Fibroblast of lung (primary cell): Measurements from ENCODE around the gene AKAP13. TPM values are rescaled to one million over a fixed set of nuclear protein-coding genes. Genes with fewer than 3 reads are reported as not detected.

Source experiments
- DNase-seq, 2 donors: peaks; one replicate each; pipeline versions ENCODE4 v3.0.0 to v3.0.0-alpha.2; 2010; ENCODE audit warnings: low read depth in 2 of 2
- H2AFZ ChIP-seq: 2 replicates; pipeline ENCODE4 v1.5.1; 2012; ENCODE audit warnings: low read length, control low read depth, inconsistent platforms
- H3K27ac ChIP-seq: 2 replicates; pipeline ENCODE4 v1.5.1; 2011; ENCODE audit warnings: low read length, control low read depth; ENCODE audit not compliant: insufficient read depth
- H3K27me3 ChIP-seq: 2 replicates; pipeline ENCODE4 v1.5.1; 2011; ENCODE audit warnings: mild to moderate bottlenecking, low read length; ENCODE audit not compliant: control insufficient read depth, insufficient read depth
- H3K36me3 ChIP-seq: 2 replicates; pipeline ENCODE4 v1.5.1; 2011; ENCODE audit warnings: low read length; ENCODE audit not compliant: control insufficient read depth, insufficient read depth
- H3K4me1 ChIP-seq: 2 replicates; pipeline ENCODE4 v1.5.1; 2011; ENCODE audit warnings: low read length; ENCODE audit not compliant: control insufficient read depth, insufficient read depth; ENCODE audit errors: extremely low read depth
- H3K4me2 ChIP-seq: 2 replicates; pipeline ENCODE4 v1.5.1; 2011; ENCODE audit warnings: low read length, control low read depth; ENCODE audit not compliant: insufficient read depth; ENCODE audit errors: extremely low read depth
- H3K4me3 ChIP-seq, 4 experiments: fragments of 200-600 bp in 1 of 4; sonication (generic) in 1 of 4; replicated peaks in 1 of 4; 2 replicates each; pipeline ENCODE4 v1.5.1; 2011 to 2016; ENCODE audit warnings: low read length in 4 of 4, low read depth in 3 of 4, mild to moderate bottlenecking in 3 of 4, control low read depth in 2 of 4, inconsistent platforms in 1 of 4, mixed read lengths in 1 of 4; ENCODE audit not compliant: insufficient read depth in 1 of 4; ENCODE audit errors: control extremely low read depth in 1 of 4
- H3K79me2 ChIP-seq: 2 replicates; pipeline ENCODE4 v1.5.1; 2012; ENCODE audit warnings: mild to moderate bottlenecking, low read length, inconsistent platforms; ENCODE audit not compliant: control insufficient read depth, insufficient read depth
- H3K9ac ChIP-seq: 2 replicates; pipeline ENCODE4 v1.5.1; 2011; ENCODE audit warnings: mild to moderate bottlenecking, low read length, control low read depth; ENCODE audit not compliant: insufficient read depth
- H3K9me3 ChIP-seq: 2 replicates; pipeline ENCODE4 v1.5.1; 2012; ENCODE audit warnings: low read depth, low read length; ENCODE audit not compliant: control insufficient read depth, insufficient read depth
- H4K20me1 ChIP-seq: 2 replicates; pipeline ENCODE4 v1.5.1; 2011; ENCODE audit warnings: low read length; ENCODE audit not compliant: control insufficient read depth, insufficient read depth; ENCODE audit errors: extremely low read depth
- EZH2 ChIP-seq: IDR thresholded peaks from 2 replicates; pipeline ENCODE4 v1.5.1; 2012; ENCODE audit warnings: low read length, control low read depth, mild to moderate bottlenecking; ENCODE audit errors: missing control alignments
- polyA plus RNA-seq, 2 donors: library from polyadenylated mRNA; depleted of rRNA in 1 of 2; stranded (reverse) in 1 of 2; unstranded in 1 of 2; fragments of >200 nt; gene quantifications; 2 replicates each; pipeline ENCODE4 v1.2.1, GENCODE V29; 2011 to 2012; ENCODE audit warnings: missing spikeins in 1 of 2
- total RNA-seq: library from RNA; depleted of rRNA; stranded (reverse); fragments of >200 nt; gene quantifications from 2 replicates; pipeline ENCODE4 v1.2.1, GENCODE V29; 2014
- TF ChIP-seq, protein P1 (sequence below), 2 donors: IDR thresholded peaks in 1 of 2; conservative IDR thresholded peaks in 1 of 2; 1 replicate in 1 of 2; 2 replicates in 1 of 2; pipeline ENCODE4 v1.5.1; 2011 to 2012; ENCODE audit warnings: low read length in 2 of 2, control low read depth in 1 of 2, inconsistent platforms in 1 of 2, low read depth in 1 of 2, mild to moderate bottlenecking in 1 of 2

AKAP13 gene
- total and polyA plus RNA-seq, 2 donors (not counting 1 experiment from before 2014, with no cell fraction given), result 8.3 to 68.4 TPM

DNA sequence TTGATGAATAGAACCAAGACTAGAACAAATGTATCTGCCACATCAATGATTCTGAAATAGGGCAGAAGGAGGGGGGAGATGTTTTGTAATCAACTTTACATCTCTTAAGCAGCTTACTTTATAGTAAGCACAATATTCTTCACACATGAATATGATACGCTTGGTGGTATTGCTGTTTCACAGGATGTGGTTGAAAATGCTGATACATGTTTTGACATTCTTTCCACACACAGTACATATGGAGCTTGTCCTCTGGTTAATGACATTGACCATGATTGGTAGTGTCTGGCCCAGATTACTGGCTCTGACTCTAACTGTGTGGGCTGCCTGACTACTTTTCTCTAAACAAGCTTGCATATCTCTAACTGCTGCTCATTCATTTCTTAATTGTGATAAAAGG is 245.5 kb downstream of the AKAP13 start:
- H3K9me3 ChIP-seq, result no peaks in the 10 kb centered on the region
- peak; percentile 94 for DNase-seq
- TF ChIP-seq, protein P1, sequence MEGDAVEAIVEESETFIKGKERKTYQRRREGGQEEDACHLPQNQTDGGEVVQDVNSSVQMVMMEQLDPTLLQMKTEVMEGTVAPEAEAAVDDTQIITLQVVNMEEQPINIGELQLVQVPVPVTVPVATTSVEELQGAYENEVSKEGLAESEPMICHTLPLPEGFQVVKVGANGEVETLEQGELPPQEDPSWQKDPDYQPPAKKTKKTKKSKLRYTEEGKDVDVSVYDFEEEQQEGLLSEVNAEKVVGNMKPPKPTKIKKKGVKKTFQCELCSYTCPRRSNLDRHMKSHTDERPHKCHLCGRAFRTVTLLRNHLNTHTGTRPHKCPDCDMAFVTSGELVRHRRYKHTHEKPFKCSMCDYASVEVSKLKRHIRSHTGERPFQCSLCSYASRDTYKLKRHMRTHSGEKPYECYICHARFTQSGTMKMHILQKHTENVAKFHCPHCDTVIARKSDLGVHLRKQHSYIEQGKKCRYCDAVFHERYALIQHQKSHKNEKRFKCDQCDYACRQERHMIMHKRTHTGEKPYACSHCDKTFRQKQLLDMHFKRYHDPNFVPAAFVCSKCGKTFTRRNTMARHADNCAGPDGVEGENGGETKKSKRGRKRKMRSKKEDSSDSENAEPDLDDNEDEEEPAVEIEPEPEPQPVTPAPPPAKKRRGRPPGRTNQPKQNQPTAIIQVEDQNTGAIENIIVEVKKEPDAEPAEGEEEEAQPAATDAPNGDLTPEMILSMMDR (conservative IDR thresholded peaks at IDR 0.05 in 1 of 2, IDR thresholded peaks at IDR 0.05 in 1 of 2; ENCODE audit: low read depth in 1 of 2, low read length in 2 of 2), result no peak
- no peak for TF ChIP-seq EZH2
- H4K20me1 ChIP-seq, result no peaks in the 10 kb centered on the region
- peak overlapping the region; percentile 57 for H3K27ac ChIP-seq
- peaks cover 44% of the 10 kb centered on the region for H3K79me2 ChIP-seq
- H3K4me3 ChIP-seq, result no peak overlapping the region
- no peaks in the 10 kb centered on the region for H3K27me3 ChIP-seq
- H3K4me1 ChIP-seq, result peaks cover 22% of the 10 kb centered on the region
- H3K36me3 ChIP-seq, result no peaks in the 10 kb centered on the region
- peak overlapping the region; percentile 10 for H3K4me2 ChIP-seq
- no peak overlapping the region for H3K9ac ChIP-seq
- H2AFZ ChIP-seq, result no peak overlapping the region

DNA sequence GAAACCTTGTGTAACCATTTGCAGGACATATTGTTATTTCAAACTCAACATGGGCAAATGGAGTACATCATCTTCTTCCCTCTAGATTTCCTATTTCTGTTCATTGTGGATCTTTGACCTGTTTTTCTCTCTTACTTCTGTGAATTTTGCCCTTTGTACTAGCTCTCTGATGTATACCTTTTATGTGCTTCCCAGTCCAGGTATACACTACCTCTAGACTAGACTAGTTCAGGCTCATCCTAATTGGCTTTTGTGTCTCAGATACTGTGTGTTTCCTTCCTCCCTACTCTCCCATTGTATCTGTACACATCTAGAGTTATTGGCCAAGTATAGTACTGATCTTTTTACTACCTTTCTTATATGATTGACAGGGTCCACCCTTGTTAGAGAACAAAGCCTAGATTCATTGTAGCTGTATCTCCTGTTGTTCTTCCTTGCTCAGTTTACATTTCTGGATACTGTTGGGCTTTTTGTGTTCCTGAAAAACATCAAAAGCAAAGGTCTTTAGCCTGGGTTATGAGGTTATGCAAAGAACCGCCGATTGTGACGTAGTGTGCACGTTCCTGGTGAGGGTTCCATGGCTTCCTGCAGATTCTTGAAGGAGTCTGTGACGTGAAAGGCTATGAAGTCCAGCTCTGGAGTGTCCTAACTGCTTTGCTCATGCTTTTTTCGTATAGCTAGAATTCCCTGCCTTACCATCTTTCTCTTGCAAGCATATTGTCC is 247.0 kb downstream of the AKAP13 start:
- Histone ChIP-seq H3K79me2 (peaks cover 30% of the 10 kb centered on the region), H3K4me2 (no peak overlapping the region), H3K36me3 (no peaks in the 10 kb centered on the region), H3K27me3 (no peaks in the 10 kb centered on the region), H3K9me3 (no peaks in the 10 kb centered on the region), H4K20me1 (no peaks in the 10 kb centered on the region), H3K9ac (no peak overlapping the region), H2AFZ (no peak overlapping the region), H3K4me3 (no peak overlapping the region), H3K27ac (no peak overlapping the region), H3K4me1 (peaks cover 18% of the 10 kb centered on the region)
- no peak for TF ChIP-seq EZH2
- TF ChIP-seq, protein P1 (conservative IDR thresholded peaks at IDR 0.05 in 1 of 2, IDR thresholded peaks at IDR 0.05 in 1 of 2; ENCODE audit: low read depth in 1 of 2, low read length in 2 of 2), result no peak
- DNase-seq, result no peak

GRCh38 chr15:85630311-85630710 is 249.9 kb downstream of the AKAP13 start:
- no peaks in the 10 kb centered on the region for H4K20me1 ChIP-seq
- H3K4me3 ChIP-seq, result no peak overlapping the region
- no peak for DNase-seq
- no peaks in the 10 kb centered on the region for H3K9me3 ChIP-seq
- peaks cover 16% of the 10 kb centered on the region for H3K79me2 ChIP-seq
- no peaks in the 10 kb centered on the region for H3K27me3 ChIP-seq
- H3K9ac ChIP-seq, result no peak overlapping the region
- H3K27ac ChIP-seq, result no peak overlapping the region
- no peak overlapping the region for H2AFZ ChIP-seq
- no peak overlapping the region for H3K4me2 ChIP-seq
- H3K36me3 ChIP-seq, result no peaks in the 10 kb centered on the region
- peaks cover 6% of the 10 kb centered on the region for H3K4me1 ChIP-seq
- no peak for TF ChIP-seq EZH2
- TF ChIP-seq, protein P1 (conservative IDR thresholded peaks at IDR 0.05 in 1 of 2, IDR thresholded peaks at IDR 0.05 in 1 of 2; ENCODE audit: low read depth in 1 of 2, low read length in 2 of 2), result no peak
